Activated CD8-positive, alpha-beta memory T cell treated with anti-CD3 and anti-CD28 coated beads for 36 hours (primary cell): ENCODE data around the gene SLC17A1. TPM values are rescaled to one million over a fixed set of nuclear protein-coding genes. Genes with fewer than 3 reads are reported as not detected.

Experiments used
- CTCF ChIA-PET: fragments of 350-600 bp; sonication (Branson Sonifier 250); formaldehyde crosslinking; loops from one replicate; lab custom pipeline; 2021; ENCODE audit warnings: antibody characterized with exemption; lab: Charles Lee
- POLR2A ChIA-PET: fragments of 350-600 bp; sonication (Branson Sonifier 250); formaldehyde crosslinking; loops from one replicate; lab custom pipeline; 2021; ENCODE audit warnings: antibody characterized with exemption; lab: Charles Lee
- total RNA-seq, 2 experiments: library from RNA; stranded (reverse); gene quantifications; one replicate each; pipeline ENCODE4 v1.2.3, GENCODE V29; 2021

Gene SLC17A1
- total RNA-seq, 2 experiments from 2014 or later, result not detected

GRCh38 chr6:25835442-25836283 lies 3.8 kb upstream of the SLC17A1 start:
- POLR2A ChIA-PET, result no interaction called here
- CTCF ChIA-PET, result no interaction called here

GRCh38 chr6:25834950-25835349 lies 3.1 kb upstream of the SLC17A1 start:
- ChIA-PET POLR2A (no interaction called here), CTCF (no interaction called here)

- ChIA-PET POLR2A (no interaction called here), CTCF (no interaction called here)
These were observed 1.3 kb upstream of the SLC17A1 start for GRCh38 chr6:25833136-25833535.

- ChIA-PET CTCF (no interaction called here), POLR2A (no interaction called here)
These were observed 818 bp upstream of the SLC17A1 start for GRCh38 chr6:25832670-25833069.

- ChIA-PET POLR2A (no interaction called here), CTCF (no interaction called here)
These were observed 433 bp upstream of the SLC17A1 start for GRCh38 chr6:25832307-25832662.

- ChIA-PET POLR2A (no interaction called here), CTCF (no interaction called here)
These were observed 1.4 kb downstream of the SLC17A1 start for GRCh38 chr6:25830458-25830857.

- CTCF ChIA-PET, result no interaction called here
- POLR2A ChIA-PET, result no interaction called here
These were observed 2.5 kb downstream of the SLC17A1 start for GRCh38 chr6:25829375-25829774.

GRCh38 chr6:25821341-25821740 lies 10.5 kb downstream of the SLC17A1 start:
- CTCF ChIA-PET, result no interaction called here
- POLR2A ChIA-PET, result no interaction called here

GRCh38 chr6:25816252-25816651 lies 15.6 kb downstream of the SLC17A1 start:
- POLR2A ChIA-PET, result no interaction called here
- CTCF ChIA-PET, result interaction anchor here (0.6 kb wide), 1 partner anchor 213 kb away, joined by 3 read pairs; no protein-coding TSS in a partner anchor

GRCh38 chr6:25815194-25815593 lies 16.7 kb downstream of the SLC17A1 start:
- ChIA-PET CTCF (no interaction called here), POLR2A (no interaction called here)

- CTCF ChIA-PET, result no interaction called here
These were observed 27.0 kb downstream of the SLC17A1 start for GRCh38 chr6:25804804-25805203.

GRCh38 chr6:25801436-25801835 lies 30.4 kb downstream of the SLC17A1 start:
- CTCF ChIA-PET, result no interaction called here
- POLR2A ChIA-PET, result no interaction called here

More at GRCh38 chr6:25804804-25805203, 27.0 kb downstream of the SLC17A1 start:
- POLR2A ChIA-PET, result no interaction called here

GRCh38 chr6:25794784-25795183 lies 37.1 kb downstream of the SLC17A1 start:
- ChIA-PET POLR2A (no interaction called here), CTCF (no interaction called here)

GRCh38 chr6:25793970-25794369 lies 37.9 kb downstream of the SLC17A1 start:
- ChIA-PET CTCF (no interaction called here), POLR2A (no interaction called here)

GRCh38 chr6:25792016-25792415 lies 39.8 kb downstream of the SLC17A1 start:
- CTCF ChIA-PET, result no interaction called here

GRCh38 chr6:25789475-25789874 lies 42.4 kb downstream of the SLC17A1 start:
- ChIA-PET POLR2A (no interaction called here), CTCF (interaction anchor here (1.0 to 1.5 kb wide), 3 partner anchors 70 to 144 kb away, joined by 3 to 4 read pairs (median 3); no protein-coding TSS in a partner anchor)

More at GRCh38 chr6:25792016-25792415, 39.8 kb downstream of the SLC17A1 start:
- POLR2A ChIA-PET, result no interaction called here

GRCh38 chr6:25788305-25788922 lies 43.4 kb downstream of the SLC17A1 start:
- ChIA-PET CTCF (interaction anchor here (0.6 to 1.5 kb wide), 9 partner anchors 15 to 281 kb away, joined by 3 to 5 read pairs (median 3); a partner anchor contains a TSS), POLR2A (no interaction called here)

- ChIA-PET CTCF (interaction anchor here (1.0 to 1.5 kb wide), 2 partner anchors 112 to 215 kb away, joined by 5 read pairs; no protein-coding TSS in a partner anchor), POLR2A (no interaction called here)
These were observed 44.4 kb downstream of the SLC17A1 start for GRCh38 chr6:25787428-25787827.

- ChIA-PET CTCF (no interaction called here), POLR2A (no interaction called here)
These were observed 50.7 kb downstream of the SLC17A1 start for GRCh38 chr6:25781134-25781533.

- CTCF ChIA-PET, result no interaction called here
- POLR2A ChIA-PET, result no interaction called here
These were observed 53.8 kb downstream of the SLC17A1 start for GRCh38 chr6:25777856-25778649.
